H9 (cell line): Measurements from ENCODE around the gene PRPF6. TPM values are rescaled to one million over a fixed set of nuclear protein-coding genes. Genes with fewer than 3 reads are reported as not detected.

Source experiments
- DNase-seq: peaks from one replicate; pipeline ENCODE4 v3.0.0-alpha.2; 2017
- H2AFZ ChIP-seq: one replicate; pipeline ENCODE4 v1.6.1; 2013; ENCODE audit warnings: mild to moderate bottlenecking, low read length, control low read depth, moderate library complexity
- H2AK5ac ChIP-seq: 2 replicates; pipeline ENCODE4 v1.6.1; 2013; ENCODE audit warnings: low read length, control low read depth, mixed read lengths; ENCODE audit not compliant: insufficient read length
- H2BK120ac ChIP-seq: one replicate; pipeline ENCODE4 v1.6.1; 2013; ENCODE audit warnings: low read depth, mild to moderate bottlenecking, low read length, control low read depth, inconsistent platforms; ENCODE audit not compliant: poor library complexity, severe bottlenecking
- H2BK12ac ChIP-seq: 2 replicates; pipeline ENCODE4 v1.6.1; 2013; ENCODE audit warnings: low read length, control low read depth, mixed read lengths, low read depth; ENCODE audit not compliant: insufficient read length
- H2BK15ac ChIP-seq: 2 replicates; pipeline ENCODE4 v1.6.1; 2013; ENCODE audit warnings: low read depth, low read length, control low read depth
- H2BK20ac ChIP-seq: one replicate; pipeline ENCODE4 v1.6.1; 2013; ENCODE audit warnings: low read depth, mild to moderate bottlenecking, low read length, control low read depth, inconsistent platforms; ENCODE audit not compliant: poor library complexity, severe bottlenecking
- H2BK5ac ChIP-seq: 2 replicates; pipeline ENCODE4 v1.6.1; 2013; ENCODE audit warnings: low read length, control low read depth, mixed read lengths; ENCODE audit not compliant: insufficient read length
- H3K14ac ChIP-seq: 2 replicates; pipeline ENCODE4 v1.6.1; 2013; ENCODE audit warnings: low read length, control low read depth; ENCODE audit not compliant: insufficient read depth
- H3K18ac ChIP-seq: 2 replicates; pipeline ENCODE4 v1.6.1; 2013; ENCODE audit warnings: low read depth, mild to moderate bottlenecking, mixed read lengths, low read length, control low read depth; ENCODE audit not compliant: insufficient read length
- H3K23ac ChIP-seq: 2 replicates; pipeline ENCODE4 v1.6.1; 2013; ENCODE audit warnings: low read length, control low read depth, mixed read lengths, low read depth; ENCODE audit not compliant: insufficient read length
- H3K23me2 ChIP-seq: 2 replicates; pipeline ENCODE4 v1.6.1; 2013; ENCODE audit warnings: low read depth, mild to moderate bottlenecking, mixed read lengths, low read length, control low read depth; ENCODE audit not compliant: insufficient read length, poor library complexity, severe bottlenecking
- H3K27ac ChIP-seq: 2 replicates; pipeline ENCODE4 v1.5.1; 2013; ENCODE audit warnings: low read length, control low read depth, mixed read lengths, low read depth; ENCODE audit not compliant: insufficient read length
- H3K27me3 ChIP-seq: 2 replicates; pipeline ENCODE4 v1.6.1; 2013; ENCODE audit warnings: low read length, control low read depth, inconsistent platforms; ENCODE audit not compliant: insufficient read depth
- H3K4ac ChIP-seq: 2 replicates; pipeline ENCODE4 v1.6.1; 2013; ENCODE audit warnings: low read depth, mild to moderate bottlenecking, control low read depth, inconsistent platforms, low read length, moderate library complexity
- H3K4me1 ChIP-seq: 2 replicates; pipeline ENCODE4 v1.6.1; 2013; ENCODE audit warnings: low read length, control low read depth, inconsistent platforms; ENCODE audit not compliant: insufficient read depth
- H3K4me2 ChIP-seq: 2 replicates; pipeline ENCODE4 v1.6.1; 2013; ENCODE audit warnings: low read length, control low read depth, mixed read lengths; ENCODE audit not compliant: insufficient read length, insufficient read depth
- H3K56ac ChIP-seq: 2 replicates; pipeline ENCODE4 v1.6.1; 2013; ENCODE audit warnings: low read depth, mild to moderate bottlenecking, mixed read lengths, low read length, control low read depth; ENCODE audit not compliant: insufficient read length
- H3K79me1 ChIP-seq: 2 replicates; pipeline ENCODE4 v1.6.1; 2013; ENCODE audit warnings: low read depth, mild to moderate bottlenecking, moderate library complexity, low read length, control low read depth, inconsistent platforms; ENCODE audit not compliant: insufficient read depth, poor library complexity, severe bottlenecking
- H3K79me2 ChIP-seq: 2 replicates; pipeline ENCODE4 v1.6.1; 2013; ENCODE audit warnings: low read length, control low read depth, inconsistent platforms; ENCODE audit not compliant: insufficient read depth
- H3K9ac ChIP-seq: 2 replicates; pipeline ENCODE4 v1.6.1; 2013; ENCODE audit warnings: low read length, control low read depth, mixed read lengths; ENCODE audit not compliant: insufficient read length; ENCODE audit errors: extremely low read depth
- H3K9me3 ChIP-seq: one replicate; pipeline ENCODE4 v1.6.1; 2013; ENCODE audit warnings: low read depth, low read length, inconsistent platforms; ENCODE audit not compliant: control insufficient read depth
- H3T11ph ChIP-seq: one replicate; pipeline ENCODE4 v1.6.1; 2013; ENCODE audit warnings: mild to moderate bottlenecking, low read length, control low read depth, inconsistent platforms
- H4K20me1 ChIP-seq: one replicate; pipeline ENCODE4 v1.6.1; 2013; ENCODE audit not compliant: control insufficient read depth, insufficient read length, insufficient read depth
- H4K5ac ChIP-seq: 2 replicates; pipeline ENCODE4 v1.6.1; 2013; ENCODE audit warnings: low read depth, mild to moderate bottlenecking, mixed read lengths, low read length, control low read depth; ENCODE audit not compliant: insufficient read length
- H4K8ac ChIP-seq: replicated peaks from 2 replicates; pipeline ENCODE4 v1.6.1; 2013; ENCODE audit warnings: low read length, control low read depth, mixed read lengths, low read depth; ENCODE audit not compliant: insufficient read length
- H4K91ac ChIP-seq: 2 replicates; pipeline ENCODE4 v1.6.1; 2013; ENCODE audit warnings: low read depth, mild to moderate bottlenecking, moderate library complexity, mixed read lengths, low read length, control low read depth; ENCODE audit not compliant: insufficient read length
- H3K27ac Mint-ChIP-seq, 3 experiments: 2 replicates in 2 of 3; 3 replicates in 1 of 3; pipeline ENCODE4 v1.8.0; 2020 to 2021; ENCODE audit warnings: mixed read lengths in 3 of 3, mild to moderate bottlenecking in 1 of 3, moderate library complexity in 1 of 3
- H3K27me3 Mint-ChIP-seq: 2 replicates; pipeline ENCODE4 v1.8.0; 2021; ENCODE audit warnings: low read depth, mild to moderate bottlenecking, moderate library complexity, mixed read lengths
- H3K36me3 Mint-ChIP-seq, 3 experiments: 2 replicates in 2 of 3; 3 replicates in 1 of 3; pipeline ENCODE4 v1.8.0; 2020 to 2021; ENCODE audit warnings: low read depth in 3 of 3, mixed read lengths in 3 of 3; ENCODE audit not compliant: insufficient read depth in 1 of 3
- H3K4me1 Mint-ChIP-seq, 2 experiments: 2 replicates each; pipeline ENCODE4 v1.8.0; 2020; ENCODE audit warnings: mixed read lengths in 2 of 2
- H3K4me3 Mint-ChIP-seq, 2 experiments: 2 replicates in 1 of 2; 3 replicates in 1 of 2; pipeline ENCODE4 v1.8.0; 2020 to 2021; ENCODE audit warnings: mild to moderate bottlenecking in 2 of 2, mixed read lengths in 2 of 2, moderate library complexity in 1 of 2
- H3K9me3 Mint-ChIP-seq, 2 experiments: 2 replicates in 1 of 2; 3 replicates in 1 of 2; pipeline ENCODE4 v1.8.0; 2020; ENCODE audit warnings: mild to moderate bottlenecking in 2 of 2, mixed read lengths in 2 of 2, moderate library complexity in 1 of 2
- CTCF ChIP-seq: fragments of 200-600 bp; sonication (generic); conservative IDR thresholded peaks from 3 replicates; pipeline ENCODE4 v1.8.0; 2021; ENCODE audit warnings: antibody characterized with exemption, mild to moderate bottlenecking
- WGBS: extraction: QIAGEN DNeasy Blood & Tissue Kit; methylation state at CpG from one replicate; pipeline ENCODE4 v1.1.7; 2013; ENCODE audit warnings: missing lambda C conversion rate, low lambda C conversion rate, mixed read lengths; ENCODE audit not compliant: insufficient read length; ENCODE audit errors: extremely low coverage; 5-methylcytosine and 5-hydroxymethylcytosine counted together
- total RNA-seq: library from RNA; stranded (reverse); gene quantifications from 2 replicates; pipeline ENCODE4 v1.2.1, GENCODE V29; 2021

PRPF6 gene
- total RNA-seq, 1 experiment from 2014 or later = 87.9 TPM

GRCh38 chr20:63979229-63979556, 1.7 kb upstream of the PRPF6 start:
- Histone ChIP-seq H3K79me1 (peaks cover 6% of the 10 kb centered on the region), H3K18ac (no peak overlapping the region), H3K4ac (no peak overlapping the region), H2BK12ac (no peak overlapping the region), H3K4me2 (peak overlapping the region; percentile 67), H2BK15ac (no peak overlapping the region), H3K14ac (no peak overlapping the region; the same call in 1 of the 2 replicates), H3K4me1 (peaks cover 3% of the 10 kb centered on the region; the same call in 1 of the 2 replicates), H3K9me3 (no peaks in the 10 kb centered on the region), H2BK5ac (no peak overlapping the region), H2AFZ (no peak overlapping the region), H4K20me1 (no peaks in the 10 kb centered on the region), H3K23ac (no peak overlapping the region), H3K56ac (no peak overlapping the region), H2BK20ac (no peak overlapping the region), H4K91ac (no peak overlapping the region), H2BK120ac (no peak overlapping the region), H3K27me3 (no peaks in the 10 kb centered on the region), H3K27ac (no peak overlapping the region), H3K23me2 (peaks cover 13% of the 10 kb centered on the region), H4K5ac (no peak overlapping the region), H4K8ac (no peak overlapping the region), H2AK5ac (no peak overlapping the region), H3K79me2 (peaks cover 4% of the 10 kb centered on the region; the same call in 1 of the 2 replicates), H3T11ph (no peak overlapping the region), H3K9ac (peak overlapping the region; percentile 41)
- H3K9me3 Mint-ChIP-seq = no peaks in the 10 kb centered on the region
- peaks cover 10 to 21% (median 19%) of the 10 kb centered on the region in 3 experiments for H3K36me3 Mint-ChIP-seq
- H3K27ac Mint-ChIP-seq = no peak overlapping the region
- H3K27me3 Mint-ChIP-seq = peaks cover 1% of the 10 kb centered on the region; the same call in 1 of the 2 replicates
- peak overlapping the region; percentile 72 to 86 for H3K4me3 Mint-ChIP-seq
- no peak for TF ChIP-seq CTCF
- H3K4me1 Mint-ChIP-seq = peaks cover 27% of the 10 kb centered on the region in 2 experiments
- DNase-seq = no peak
- no CpG with 5 or more reads among the region's 47 CpGs for WGBS
